ENCODE results near the gene SCP2D1. TPM values are rescaled to one million over a fixed set of nuclear protein-coding genes. Genes with fewer than 3 reads are reported as not detected.
"Not testable (repeated sequence)": the region's sequence is repeated elsewhere in the genome, so short reads cannot be mapped to it uniquely, and the experiment has no call there.

Gene SCP2D1
- total RNA-seq, 4 donors from 2014 or later, result not detected

DNA sequence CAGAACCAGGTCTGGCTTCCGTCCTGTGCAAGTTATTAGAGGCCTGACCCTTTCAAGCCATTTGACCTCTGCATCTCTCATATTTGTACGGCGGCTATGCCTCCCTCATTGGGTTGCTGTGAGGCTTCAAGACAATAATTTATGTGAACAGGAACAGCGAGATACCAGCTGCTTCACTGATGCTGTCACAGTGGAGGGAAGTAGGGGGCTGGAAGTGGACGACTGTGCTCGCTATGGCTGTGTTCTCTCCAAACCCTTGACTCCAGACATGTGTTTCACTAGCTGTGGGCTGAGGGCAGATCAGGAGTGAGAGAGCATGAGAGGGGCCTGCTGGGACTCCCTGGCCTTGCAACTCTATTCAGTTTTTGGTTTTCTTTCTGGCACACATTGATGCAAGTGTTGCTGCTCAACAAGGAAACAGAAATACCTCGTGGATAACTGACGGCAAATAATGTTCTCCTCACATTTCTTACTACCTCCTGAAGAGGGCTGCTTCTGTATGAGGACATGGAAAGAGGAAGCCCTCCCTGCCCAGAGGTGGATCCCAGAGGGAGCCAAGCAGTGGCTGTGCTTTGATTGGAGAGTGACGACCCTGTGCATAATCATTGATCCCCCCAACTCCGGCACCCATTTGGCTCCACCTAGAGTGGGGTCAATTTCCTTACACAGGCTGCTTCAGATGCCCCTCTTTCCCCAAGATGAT lies 34.7 kb upstream of the SCP2D1 start:
- Histone ChIP-seq H3K27ac (no peak overlapping the region), H3K36me3 (no peaks in the 10 kb centered on the region), H3K9me3 (no peaks in the 10 kb centered on the region), H3K4me1 (no peaks in the 10 kb centered on the region), H3K4me3 (no peak overlapping the region), H3K27me3 (no peaks in the 10 kb centered on the region)
- WGBS, 2 donors (ENCODE audit: low coverage in 1 of 2), result 78 to 90% methylated on average over 2 to 3 of the region's 10 CpGs
- no peak for ATAC-seq
- TF ChIP-seq POLR2A (IDR thresholded peaks at IDR 0.05) (no peak), POLR2AphosphoS5 (IDR thresholded peaks at IDR 0.05) (no peak), EP300 (IDR thresholded peaks at IDR 0.05) (no peak)
- TF ChIP-seq, protein P1, sequence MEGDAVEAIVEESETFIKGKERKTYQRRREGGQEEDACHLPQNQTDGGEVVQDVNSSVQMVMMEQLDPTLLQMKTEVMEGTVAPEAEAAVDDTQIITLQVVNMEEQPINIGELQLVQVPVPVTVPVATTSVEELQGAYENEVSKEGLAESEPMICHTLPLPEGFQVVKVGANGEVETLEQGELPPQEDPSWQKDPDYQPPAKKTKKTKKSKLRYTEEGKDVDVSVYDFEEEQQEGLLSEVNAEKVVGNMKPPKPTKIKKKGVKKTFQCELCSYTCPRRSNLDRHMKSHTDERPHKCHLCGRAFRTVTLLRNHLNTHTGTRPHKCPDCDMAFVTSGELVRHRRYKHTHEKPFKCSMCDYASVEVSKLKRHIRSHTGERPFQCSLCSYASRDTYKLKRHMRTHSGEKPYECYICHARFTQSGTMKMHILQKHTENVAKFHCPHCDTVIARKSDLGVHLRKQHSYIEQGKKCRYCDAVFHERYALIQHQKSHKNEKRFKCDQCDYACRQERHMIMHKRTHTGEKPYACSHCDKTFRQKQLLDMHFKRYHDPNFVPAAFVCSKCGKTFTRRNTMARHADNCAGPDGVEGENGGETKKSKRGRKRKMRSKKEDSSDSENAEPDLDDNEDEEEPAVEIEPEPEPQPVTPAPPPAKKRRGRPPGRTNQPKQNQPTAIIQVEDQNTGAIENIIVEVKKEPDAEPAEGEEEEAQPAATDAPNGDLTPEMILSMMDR (IDR thresholded peaks at IDR 0.05), result no peak

DNA sequence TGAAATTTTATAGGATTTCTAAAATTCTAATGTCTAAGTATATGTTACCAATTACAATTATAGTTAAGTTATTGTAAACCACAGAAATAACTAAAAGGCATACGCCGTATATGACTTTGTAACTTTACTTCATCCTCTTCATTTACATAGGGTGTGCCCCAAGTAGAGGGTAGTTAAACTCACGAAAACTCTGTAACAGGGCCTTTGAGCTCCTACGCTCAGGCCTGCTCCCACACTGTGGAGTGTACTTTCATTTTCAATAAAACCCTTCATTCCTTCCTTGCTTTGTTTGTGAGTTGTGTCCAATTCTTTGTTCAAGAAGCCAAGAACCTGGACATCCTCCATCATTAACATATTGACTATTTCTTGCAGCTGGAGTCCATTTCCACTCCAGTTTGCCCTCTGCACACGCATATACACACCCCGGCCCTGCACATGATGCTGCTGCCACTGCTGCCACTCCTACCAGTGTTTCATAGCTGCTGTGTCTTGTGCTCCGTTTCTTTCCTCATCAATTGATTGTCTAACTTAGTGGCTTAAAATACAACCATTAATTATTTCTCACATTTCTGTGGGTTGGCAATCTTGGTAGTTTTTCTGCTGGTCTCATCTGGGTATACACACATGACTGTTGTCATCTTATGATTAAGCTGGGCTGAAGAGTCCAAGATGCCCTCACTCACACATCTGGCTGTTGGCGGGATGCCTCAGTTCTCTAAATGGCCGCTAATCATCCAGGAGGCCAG lies 33.0 kb upstream of the SCP2D1 start:
- H3K4me1 ChIP-seq, result no peaks in the 10 kb centered on the region
- no peak for ATAC-seq

DNA sequence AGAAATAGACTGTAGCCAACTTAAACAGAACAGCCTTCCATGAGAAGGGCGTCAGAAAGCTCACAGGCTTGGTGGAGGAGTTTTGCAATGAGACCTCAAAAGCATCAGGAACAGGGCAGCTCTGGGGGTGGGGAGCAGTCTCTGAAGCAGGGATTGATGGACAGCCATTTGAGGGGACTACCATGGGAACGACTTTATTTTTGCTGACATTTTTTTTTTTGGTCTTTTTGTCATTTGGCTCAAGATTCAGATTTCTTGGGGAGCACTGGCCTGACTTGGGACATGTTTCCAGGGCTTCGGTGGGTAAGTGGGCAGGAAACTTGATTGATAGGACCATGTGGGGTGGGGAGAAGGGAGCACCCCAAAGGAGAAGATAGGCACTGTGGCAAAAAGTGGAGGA lies 32.1 kb upstream of the SCP2D1 start:
- WGBS, 2 donors (ENCODE audit: low coverage in 1 of 2), result 67 to 88% methylated on average over 1 to 3 of the region's 3 CpGs
- H3K27me3 ChIP-seq, result peaks cover under 1% of the 10 kb centered on the region
- H3K36me3 ChIP-seq, result no peaks in the 10 kb centered on the region
- no peak for TF ChIP-seq POLR2AphosphoS5 (IDR thresholded peaks at IDR 0.05)
- TF ChIP-seq POLR2A (IDR thresholded peaks at IDR 0.05), result no peak
- no peak for TF ChIP-seq EP300 (IDR thresholded peaks at IDR 0.05)
- TF ChIP-seq, protein P1 (IDR thresholded peaks at IDR 0.05), result no peak
- ATAC-seq, result no peak
- H3K9me3 ChIP-seq, result no peaks in the 10 kb centered on the region
- H3K4me1 ChIP-seq, result no peaks in the 10 kb centered on the region
- H3K27ac ChIP-seq, result no peak overlapping the region
- H3K4me3 ChIP-seq, result no peak overlapping the region

More for the DNA sequence above, 33.0 kb upstream of the SCP2D1 start:
- H3K27me3 ChIP-seq, result no peaks in the 10 kb centered on the region
- no peak overlapping the region for H3K4me3 ChIP-seq
- H3K36me3 ChIP-seq, result no peaks in the 10 kb centered on the region
- TF ChIP-seq POLR2AphosphoS5 (IDR thresholded peaks at IDR 0.05) (no peak), EP300 (IDR thresholded peaks at IDR 0.05) (no peak), POLR2A (IDR thresholded peaks at IDR 0.05) (no peak)
- TF ChIP-seq, protein P1 (IDR thresholded peaks at IDR 0.05), result no peak
- no peaks in the 10 kb centered on the region for H3K9me3 ChIP-seq
- 51 to 65% methylated on average over 7 to 8 of the region's 9 CpGs for WGBS, 2 donors (ENCODE audit: low coverage in 1 of 2)
- H3K27ac ChIP-seq, result no peak overlapping the region

DNA sequence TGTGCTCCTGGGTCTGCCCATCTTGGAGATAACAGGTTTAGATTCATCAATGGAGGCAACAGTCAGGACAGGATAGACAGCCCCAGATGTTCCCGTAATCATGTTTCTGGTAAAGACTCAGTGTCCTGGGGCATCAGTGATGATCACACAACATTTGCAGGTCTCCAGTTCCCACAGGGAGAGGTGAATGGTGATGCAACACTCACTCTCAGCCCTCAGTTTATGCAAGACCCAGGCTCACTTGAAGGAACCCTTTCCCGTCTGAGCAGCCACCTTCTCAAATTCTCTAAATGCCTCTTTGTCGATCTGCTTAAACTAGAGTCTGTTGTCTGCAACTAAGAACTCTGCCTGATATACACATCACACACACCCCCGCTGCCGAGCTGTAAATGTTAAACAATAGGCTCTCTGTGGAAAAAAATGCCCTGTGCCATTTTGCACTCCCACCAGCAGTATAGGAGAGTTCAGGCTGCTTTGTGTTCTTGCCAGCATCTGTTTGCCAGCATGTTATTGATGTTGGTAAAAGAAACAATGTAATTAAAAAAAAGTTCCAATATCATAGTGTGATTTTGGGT lies 30.1 kb upstream of the SCP2D1 start:
- no peak for ATAC-seq
- Histone ChIP-seq H3K27me3 (peaks cover 8% of the 10 kb centered on the region), H3K27ac (no peak overlapping the region), H3K36me3 (no peaks in the 10 kb centered on the region), H3K4me1 (no peaks in the 10 kb centered on the region), H3K9me3 (no peaks in the 10 kb centered on the region), H3K4me3 (no peak overlapping the region)
- TF ChIP-seq EP300 (IDR thresholded peaks at IDR 0.05), result no peak
- TF ChIP-seq POLR2AphosphoS5 (IDR thresholded peaks at IDR 0.05), result no peak
- no peak for TF ChIP-seq POLR2A (IDR thresholded peaks at IDR 0.05)
- TF ChIP-seq, protein P1 (IDR thresholded peaks at IDR 0.05), result no peak
- 72 to 76% methylated on average over 4 of the region's 5 CpGs for WGBS, 2 donors (ENCODE audit: low coverage in 1 of 2)

DNA sequence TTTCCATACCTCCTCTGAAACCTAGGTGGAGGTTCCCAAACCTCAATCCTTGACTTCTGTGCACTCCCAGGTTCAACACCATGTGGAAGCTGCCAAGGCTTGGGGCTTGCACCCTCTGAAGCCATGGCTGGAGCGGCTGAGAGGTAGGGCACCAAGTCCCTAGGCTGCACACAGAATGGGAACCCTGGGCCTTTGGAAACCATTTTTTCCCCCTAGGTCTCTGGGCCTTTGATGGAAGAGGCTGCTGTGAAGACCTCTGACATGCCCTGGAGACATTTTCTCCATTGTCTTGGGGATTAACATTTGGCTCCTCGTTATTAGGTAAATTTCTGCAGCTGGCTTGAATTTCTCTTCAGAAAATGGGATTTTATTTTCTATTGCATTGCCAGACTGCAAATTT lies 26.5 kb upstream of the SCP2D1 start:
- H3K36me3 ChIP-seq, H3K9me3 ChIP-seq, ATAC-seq, H3K27ac ChIP-seq, H3K4me1 ChIP-seq, H3K4me3 ChIP-seq: not testable (repeated sequence)
- H3K27me3 ChIP-seq, result peaks cover 12% of the 10 kb centered on the region
- 100% methylated on average over 1 of the region's 2 CpGs for WGBS, 2 donors (ENCODE audit: low coverage in 1 of 2)
